T-cell (primary cell): ENCODE data around the gene ITPKA. TPM values are rescaled to one million over a fixed set of nuclear protein-coding genes. Genes with fewer than 3 reads are reported as not detected.

Source experiments
- ATAC-seq, 4 experiments: fragments of 200-7000 bp in 3 of 4; fragments of 150-1000 bp in 1 of 4; cut with Tn5 transposase; replicated peaks in 1 of 4; 1 replicate in 3 of 4; 2 replicates in 1 of 4; pipeline ENCODE4 v1.10.0; 2021; ENCODE audit warnings: moderate library complexity in 3 of 4, mild to moderate bottlenecking in 2 of 4, moderate number of reproducible peaks in 1 of 4
- CTCF ChIA-PET, 2 donors: fragments of 300-600 bp; sonication (Branson Sonifier 250); formaldehyde crosslinking; loops; one replicate each; lab custom pipeline; 2022; ENCODE audit warnings: antibody characterized with exemption in 2 of 2; lab: Charles Lee
- POLR2A ChIA-PET, 2 donors: fragments of 300-600 bp; sonication (Branson Sonifier 250); formaldehyde crosslinking; loops; one replicate each; lab custom pipeline; 2022; ENCODE audit warnings: antibody characterized with exemption in 2 of 2; lab: Charles Lee
- DNase-seq, 35 experiments: peaks; one replicate each; pipeline versions ENCODE4 v3.0.0 to v3.0.0-alpha.2; 2013 to 2023
- H3K27ac ChIP-seq: one replicate; pipeline ENCODE4 v1.5.1; 2013; ENCODE audit warnings: low read length
- H3K27me3 ChIP-seq, 2 experiments: replicated peaks in 1 of 2; 1 replicate in 1 of 2; 2 replicates in 1 of 2; pipeline versions ENCODE4 v1.6.1 to v1.7.0; 2013; ENCODE audit warnings: low read length in 1 of 2, mixed read lengths in 1 of 2; ENCODE audit not compliant: control insufficient read depth in 2 of 2, insufficient read depth in 2 of 2; ENCODE audit errors: extremely low read depth in 1 of 2
- H3K36me3 ChIP-seq, 2 donors: 1 replicate in 1 of 2; 2 replicates in 1 of 2; pipeline versions ENCODE4 v1.6.1 to v1.7.0; 2013; ENCODE audit warnings: low read length in 1 of 2; ENCODE audit not compliant: control insufficient read depth in 2 of 2, insufficient read depth in 1 of 2; ENCODE audit errors: extremely low read depth in 1 of 2
- H3K4me1 ChIP-seq, 2 experiments: 1 replicate in 1 of 2; 2 replicates in 1 of 2; pipeline versions ENCODE4 v1.6.1 to v1.7.0; 2013; ENCODE audit warnings: low read length in 2 of 2, mixed read lengths in 1 of 2; ENCODE audit not compliant: insufficient read depth in 2 of 2, control insufficient read depth in 1 of 2; ENCODE audit errors: extremely low read depth in 1 of 2
- H3K4me3 ChIP-seq, 2 donors: 1 replicate in 1 of 2; 2 replicates in 1 of 2; pipeline versions ENCODE4 v1.5.1 to v1.7.0; 2013; ENCODE audit warnings: mild to moderate bottlenecking in 2 of 2, low read length in 1 of 2, moderate library complexity in 1 of 2; ENCODE audit not compliant: control insufficient read depth in 1 of 2; ENCODE audit errors: extremely low read depth in 1 of 2
- H3K9me3 ChIP-seq: 2 replicates; pipeline ENCODE4 v1.7.0; 2013
- H3K27ac Mint-ChIP-seq, 2 donors: one replicate each; pipeline ENCODE4 v1.8.0; 2020 to 2021; ENCODE audit warnings: mild to moderate bottlenecking in 2 of 2, mixed read lengths in 2 of 2
- H3K27me3 Mint-ChIP-seq, 2 donors: one replicate each; pipeline ENCODE4 v1.8.0; 2021 to 2022; ENCODE audit warnings: mixed read lengths in 2 of 2
- H3K36me3 Mint-ChIP-seq: one replicate; pipeline ENCODE4 v1.8.0; 2021; ENCODE audit warnings: mixed read lengths
- H3K4me1 Mint-ChIP-seq, 3 donors: one replicate each; pipeline ENCODE4 v1.8.0; 2020 to 2022; ENCODE audit warnings: mixed read lengths in 3 of 3, mild to moderate bottlenecking in 1 of 3
- H3K4me3 Mint-ChIP-seq, 3 donors: one replicate each; pipeline ENCODE4 v1.8.0; 2020 to 2022; ENCODE audit warnings: mild to moderate bottlenecking in 3 of 3, mixed read lengths in 3 of 3, moderate library complexity in 3 of 3
- H3K9me3 Mint-ChIP-seq, 3 donors: one replicate each; pipeline ENCODE4 v1.8.0; 2020 to 2022; ENCODE audit warnings: mixed read lengths in 3 of 3
- WGBS: methylation state at CpG from one replicate; pipeline ENCODE4 v1.1.5; 2013; ENCODE audit warnings: missing lambda C conversion rate; ENCODE audit not compliant: insufficient coverage; 5-methylcytosine and 5-hydroxymethylcytosine counted together
- total RNA-seq, 35 experiments: library from RNA in 6 of 35; stranded (reverse) in 6 of 35; fragments of 120-200 nt in 1 of 35; gene quantifications; one replicate each; pipeline versions ENCODE4 v1.2.1 to v1.2.4 and lab custom pipeline; 2013 to 2026

ITPKA gene
- total RNA-seq, 5 donors from 2014 or later (not counting 1 experiment from before 2014, with no cell fraction given) = 0.38 TPM; not detected in 4

- H3K27ac ChIP-seq = no peak overlapping the region
- no peak for ATAC-seq
- ChIA-PET CTCF (no interaction called here), POLR2A (no interaction called here)
- no peaks in the 10 kb centered on the region for H3K9me3 ChIP-seq
- WGBS = 92% methylated on average over 7 of the region's 8 CpGs
- H3K9me3 Mint-ChIP-seq = no peaks in the 10 kb centered on the region
- H3K36me3 ChIP-seq = peaks cover 3 to 6% of the 10 kb centered on the region in 2 donors
- no peak for DNase-seq
- H3K4me1 Mint-ChIP-seq = peaks cover 13 to 21% (median 14%) of the 10 kb centered on the region in 3 donors
- no peak overlapping the region for H3K4me3 ChIP-seq
- H3K36me3 Mint-ChIP-seq = peaks cover 8% of the 10 kb centered on the region
- no peak overlapping the region for H3K4me3 Mint-ChIP-seq
- no peak overlapping the region for H3K27ac Mint-ChIP-seq
- peaks cover 6 to 16% of the 10 kb centered on the region in 2 experiments for H3K4me1 ChIP-seq
- peaks cover 0 to 11% of the 10 kb centered on the region in 2 experiments for H3K27me3 ChIP-seq
- H3K27me3 Mint-ChIP-seq = peaks cover under 1 to 6% of the 10 kb centered on the region in 2 donors
These were observed 24.3 kb downstream of the ITPKA start for GRCh38 chr15:41517895-41518449.

- ChIA-PET POLR2A (no interaction called here), CTCF (interaction anchor here in 1 of 2 donors (0.6 kb wide), 1 partner anchor 256 kb away, joined by 3 read pairs; no protein-coding TSS in a partner anchor)
- DNase-seq (no peak), ATAC-seq (no peak)
- H3K4me1 Mint-ChIP-seq = no peaks in the 10 kb centered on the region
- no peaks in the 10 kb centered on the region for H3K9me3 ChIP-seq
- no peak overlapping the region for H3K4me3 ChIP-seq
- H3K36me3 Mint-ChIP-seq = peaks cover 11% of the 10 kb centered on the region
- no peaks in the 10 kb centered on the region for H3K27me3 Mint-ChIP-seq
- H3K27ac Mint-ChIP-seq = no peak overlapping the region
- no peaks in the 10 kb centered on the region for H3K27me3 ChIP-seq
- H3K4me3 Mint-ChIP-seq = no peak overlapping the region
- H3K27ac ChIP-seq = no peak overlapping the region
- no peaks in the 10 kb centered on the region for H3K4me1 ChIP-seq
- peaks cover 5 to 10% of the 10 kb centered on the region in 2 donors for H3K36me3 ChIP-seq
- 99% methylated on average over 13 of the region's 17 CpGs for WGBS
- no peaks in the 10 kb centered on the region for H3K9me3 Mint-ChIP-seq
These were observed 27.0 kb downstream of the ITPKA start for GRCh38 chr15:41520636-41521035.

GRCh38 chr15:41521614-41522013 lies 27.9 kb downstream of the ITPKA start:
- CTCF ChIA-PET = no interaction called here
- H3K9me3 Mint-ChIP-seq = no peaks in the 10 kb centered on the region
- no peak for ATAC-seq
- no peaks in the 10 kb centered on the region for H3K27me3 Mint-ChIP-seq
- no peak overlapping the region for H3K4me3 Mint-ChIP-seq
- H3K27ac Mint-ChIP-seq = no peak overlapping the region
- peaks cover 17% of the 10 kb centered on the region for H3K36me3 Mint-ChIP-seq
- Histone ChIP-seq H3K27me3 (no peaks in the 10 kb centered on the region), H3K27ac (no peak overlapping the region), H3K4me3 (no peak overlapping the region), H3K4me1 (no peaks in the 10 kb centered on the region), H3K36me3 (peaks cover 5 to 18% of the 10 kb centered on the region in 2 donors), H3K9me3 (no peaks in the 10 kb centered on the region)
- no peaks in the 10 kb centered on the region for H3K4me1 Mint-ChIP-seq
- no peak for DNase-seq
- 93% methylated on average over 6 of the region's 9 CpGs for WGBS
- POLR2A ChIA-PET = no interaction called here

- Mint-ChIP-seq H3K4me1 (no peaks in the 10 kb centered on the region), H3K4me3 (no peak overlapping the region), H3K36me3 (peaks cover 23% of the 10 kb centered on the region), H3K27me3 (no peaks in the 10 kb centered on the region), H3K9me3 (no peaks in the 10 kb centered on the region), H3K27ac (no peak overlapping the region)
- H3K36me3 ChIP-seq = peaks cover 16 to 32% of the 10 kb centered on the region in 2 donors
- DNase-seq (no peak), ATAC-seq (no peak)
- H3K27me3 ChIP-seq = no peaks in the 10 kb centered on the region
- ChIA-PET POLR2A (no interaction called here), CTCF (no interaction called here)
- 100% methylated on average over 4 of the region's 5 CpGs for WGBS
- no peak overlapping the region for H3K27ac ChIP-seq
- no peak overlapping the region for H3K4me3 ChIP-seq
- no peaks in the 10 kb centered on the region for H3K9me3 ChIP-seq
- H3K4me1 ChIP-seq = no peaks in the 10 kb centered on the region
These were observed 29.4 kb downstream of the ITPKA start for GRCh38 chr15:41523097-41523496.

- Mint-ChIP-seq H3K4me3 (no peak overlapping the region), H3K4me1 (peaks cover 0 to 5% (median 0%) of the 10 kb centered on the region in 3 donors), H3K9me3 (no peaks in the 10 kb centered on the region), H3K27me3 (no peaks in the 10 kb centered on the region), H3K36me3 (peaks cover 48% of the 10 kb centered on the region), H3K27ac (no peak overlapping the region)
- Histone ChIP-seq H3K27ac (no peak overlapping the region), H3K27me3 (no peaks in the 10 kb centered on the region), H3K4me3 (no peak overlapping the region), H3K9me3 (no peaks in the 10 kb centered on the region), H3K4me1 (no peaks in the 10 kb centered on the region), H3K36me3 (peaks cover 29 to 77% of the 10 kb centered on the region in 2 donors)
- DNase-seq (no peak), ATAC-seq (no peak)
- ChIA-PET CTCF (no interaction called here), POLR2A (no interaction called here)
- 94% methylated on average over 3 of the region's 6 CpGs for WGBS
These were observed 36.8 kb downstream of the ITPKA start for GRCh38 chr15:41530363-41530956.

GRCh38 chr15:41535544-41535943 lies 41.9 kb downstream of the ITPKA start:
- Mint-ChIP-seq H3K4me3 (no peak overlapping the region), H3K27me3 (no peaks in the 10 kb centered on the region), H3K36me3 (peaks cover 35% of the 10 kb centered on the region), H3K27ac (no peak overlapping the region), H3K4me1 (peaks cover 0 to 10% (median 7%) of the 10 kb centered on the region in 3 donors), H3K9me3 (no peaks in the 10 kb centered on the region)
- Histone ChIP-seq H3K27ac (no peak overlapping the region), H3K4me1 (peaks cover 0 to 6% of the 10 kb centered on the region in 2 experiments), H3K9me3 (no peaks in the 10 kb centered on the region), H3K36me3 (peaks cover 17 to 46% of the 10 kb centered on the region in 2 donors), H3K27me3 (no peaks in the 10 kb centered on the region), H3K4me3 (no peak overlapping the region)
- no peak for ATAC-seq
- 83% methylated on average over 1 of the region's 1 CpG for WGBS
- ChIA-PET CTCF (no interaction called here), POLR2A (no interaction called here)
- no peak for DNase-seq
